CD4-positive, alpha-beta T cell treated with Interleukin-1 beta for 1 hour (primary cell): ENCODE data around the gene MAPKAPK2.

Source experiments
- DNase-seq, 2 donors: peaks; one replicate each; pipeline ENCODE4 v3.0.0-alpha.2; 2020 to 2022

Gene MAPKAPK2

DNA sequence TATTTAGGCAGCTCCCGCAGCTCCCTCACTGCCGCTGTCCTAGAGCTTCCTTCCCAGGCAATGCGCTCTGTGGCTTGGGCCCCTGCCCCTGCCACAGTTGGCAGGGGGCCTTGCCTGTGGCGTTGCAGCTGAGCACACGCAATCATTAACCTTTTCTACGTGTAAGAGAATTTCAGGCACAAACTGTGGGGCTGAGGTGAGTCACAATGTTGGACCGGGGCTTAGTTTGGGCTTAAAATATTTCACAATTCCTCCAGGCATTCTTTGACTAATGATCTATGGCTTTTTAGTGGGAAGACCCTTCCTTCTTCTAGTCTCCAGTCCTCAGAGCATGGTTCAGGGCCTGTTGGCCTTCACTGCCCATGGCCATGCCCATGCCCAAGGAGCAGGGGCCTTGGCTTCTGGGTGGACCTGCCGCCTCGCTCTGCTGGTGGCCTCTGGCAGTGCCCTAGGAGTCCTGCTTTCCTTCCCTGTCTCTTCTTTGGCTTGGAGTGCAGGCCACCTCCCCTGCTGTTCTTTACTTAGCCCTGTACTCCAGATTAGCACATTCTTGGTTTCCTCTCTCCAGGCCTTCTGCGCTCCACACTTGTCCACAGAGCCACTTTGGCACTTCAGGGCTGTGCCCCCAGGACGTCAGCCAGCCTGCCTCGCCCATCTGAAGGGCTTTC, 39.2 kb downstream of the MAPKAPK2 start:
- DNase-seq = no peak

DNA sequence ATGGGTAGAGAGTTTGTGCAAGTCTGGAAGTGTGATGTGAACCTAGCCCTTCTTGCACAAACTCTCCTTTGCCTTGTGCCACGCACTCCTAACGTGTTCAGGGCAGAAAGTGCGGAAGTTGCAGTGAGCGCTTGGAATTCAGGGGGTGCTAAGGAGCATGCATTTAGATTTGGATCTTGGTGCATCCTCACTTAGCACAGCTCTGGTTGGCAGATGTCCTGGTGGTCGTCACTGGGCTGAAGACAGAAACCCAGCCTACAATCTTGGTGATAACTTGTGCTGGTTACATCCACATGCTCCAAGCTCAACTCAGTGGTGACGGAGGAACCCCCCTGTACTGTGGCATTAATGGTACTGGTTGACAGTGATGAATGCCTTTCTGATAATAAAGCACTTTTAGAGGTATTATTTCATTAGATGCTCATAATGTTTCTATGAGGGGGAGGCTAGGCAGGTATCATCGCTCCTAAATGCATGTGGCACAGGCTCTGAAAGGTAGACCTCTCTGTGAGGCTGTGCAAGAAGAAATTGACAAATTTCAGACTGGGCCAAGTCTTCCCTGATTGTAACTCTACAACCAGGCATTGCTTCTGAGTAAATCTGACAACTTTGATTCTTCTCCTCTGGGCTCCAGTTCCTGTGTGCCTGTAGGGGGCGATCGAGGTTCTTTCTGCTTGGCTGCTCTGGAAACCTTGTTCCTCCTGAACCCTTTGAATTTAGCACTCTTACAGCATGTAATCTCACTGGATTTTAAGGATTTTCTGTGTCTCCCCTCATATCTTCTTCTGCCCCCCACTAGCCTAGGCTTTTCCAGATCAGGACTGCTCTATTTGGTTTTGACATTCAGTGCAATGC, 40.6 kb downstream of the MAPKAPK2 start:
- DNase-seq = peak; percentile 54 to 60

DNA sequence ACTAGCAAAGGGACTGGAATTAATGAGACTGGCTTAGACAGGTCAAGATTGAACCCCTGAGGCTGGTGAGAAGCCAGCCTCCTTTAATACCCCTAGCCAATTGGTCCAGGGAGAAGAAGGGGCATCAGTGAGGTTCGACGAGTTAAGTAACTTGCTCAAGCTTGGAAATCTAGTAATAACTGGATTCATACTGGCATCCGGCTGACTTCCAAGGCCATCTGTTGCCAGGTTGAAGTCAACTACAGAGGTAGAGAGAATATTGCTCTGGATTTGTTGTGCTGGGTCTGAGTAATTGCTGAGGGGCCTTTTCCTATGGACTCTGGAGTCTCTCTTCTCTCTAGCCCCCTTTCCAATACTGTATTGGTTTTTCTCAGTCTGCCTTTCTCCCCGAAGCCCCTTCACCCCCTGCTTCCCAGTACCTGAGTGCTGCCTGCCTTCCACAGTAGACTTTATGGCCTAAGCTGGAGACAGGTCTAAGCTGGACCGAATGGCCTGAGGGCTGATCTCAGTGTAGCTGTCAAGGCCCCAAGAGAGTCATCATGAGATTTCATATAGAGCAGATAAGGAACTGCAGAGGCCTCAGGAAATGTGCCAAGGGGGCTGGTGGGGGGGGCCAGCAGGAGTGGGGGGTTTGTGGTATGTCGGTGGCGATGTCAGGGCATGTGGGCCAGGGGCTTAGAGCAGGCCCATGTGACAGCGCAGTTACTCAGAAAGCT, 43.4 kb downstream of the MAPKAPK2 start:
- DNase-seq = no peak

DNA sequence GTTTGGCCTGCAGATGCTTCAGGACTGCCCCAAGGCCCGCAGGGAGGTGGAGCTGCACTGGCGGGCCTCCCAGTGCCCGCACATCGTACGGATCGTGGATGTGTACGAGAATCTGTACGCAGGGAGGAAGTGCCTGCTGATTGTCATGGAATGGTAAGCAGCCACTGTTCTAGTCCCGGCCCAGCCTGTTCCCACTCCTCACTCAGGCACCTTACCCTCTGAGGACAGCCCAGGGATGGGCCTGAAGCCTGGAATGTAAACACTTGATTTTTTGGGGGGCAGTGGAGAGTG, 43.9 kb downstream of the MAPKAPK2 start:
- DNase-seq = no peak

DNA sequence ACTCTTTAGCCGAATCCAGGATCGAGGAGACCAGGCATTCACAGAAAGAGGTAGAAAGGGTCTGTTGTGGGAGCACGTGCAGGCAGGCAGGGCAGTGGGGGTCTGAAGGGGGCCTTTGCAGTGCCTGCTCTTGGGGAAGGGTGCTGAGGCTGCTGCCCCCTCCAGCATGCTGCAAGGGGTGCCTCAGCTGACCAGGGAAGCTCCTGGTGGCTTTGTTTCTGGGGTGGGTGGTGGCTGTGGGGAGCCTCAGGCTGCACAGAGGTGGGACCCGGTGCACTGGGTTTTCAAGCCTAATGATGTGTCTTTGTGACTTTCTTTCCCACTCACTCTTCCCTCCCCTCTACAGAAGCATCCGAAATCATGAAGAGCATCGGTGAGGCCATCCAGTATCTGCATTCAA, 44.3 kb downstream of the MAPKAPK2 start:
- no peak for DNase-seq

DNA sequence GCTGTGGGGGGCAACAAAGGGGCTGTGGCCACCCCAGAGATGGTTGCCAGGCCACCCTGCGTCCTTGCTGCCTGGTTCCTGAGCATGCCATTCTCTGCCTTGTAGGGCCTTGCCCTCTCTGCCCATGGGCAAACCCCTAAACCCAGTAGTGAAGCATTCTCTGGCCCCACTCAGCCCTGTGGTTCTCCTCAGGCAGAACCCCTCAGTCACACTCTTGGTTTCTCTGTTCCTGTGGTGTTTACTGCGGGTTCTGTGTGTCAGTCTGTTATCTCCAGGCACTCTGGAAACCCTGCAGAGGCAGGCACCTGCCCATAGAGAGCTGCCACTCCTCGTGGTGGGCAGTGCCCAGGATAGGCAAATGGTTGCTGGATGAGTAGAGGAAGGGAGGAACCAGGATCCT, 44.8 kb downstream of the MAPKAPK2 start:
- DNase-seq = no peak

DNA sequence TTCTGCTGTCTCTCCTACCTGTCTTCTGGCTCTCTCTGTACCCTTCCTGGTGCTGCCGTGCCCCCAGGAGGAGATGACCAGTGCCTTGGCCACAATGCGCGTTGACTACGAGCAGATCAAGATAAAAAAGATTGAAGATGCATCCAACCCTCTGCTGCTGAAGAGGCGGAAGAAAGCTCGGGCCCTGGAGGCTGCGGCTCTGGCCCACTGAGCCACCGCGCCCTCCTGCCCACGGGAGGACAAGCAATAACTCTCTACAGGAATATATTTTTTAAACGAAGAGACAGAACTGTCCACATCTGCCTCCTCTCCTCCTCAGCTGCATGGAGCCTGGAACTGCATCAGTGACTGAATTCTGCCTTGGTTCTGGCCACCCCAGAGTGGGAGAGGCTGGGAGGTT, 47.8 kb downstream of the MAPKAPK2 start:
- DNase-seq = no peak

DNA sequence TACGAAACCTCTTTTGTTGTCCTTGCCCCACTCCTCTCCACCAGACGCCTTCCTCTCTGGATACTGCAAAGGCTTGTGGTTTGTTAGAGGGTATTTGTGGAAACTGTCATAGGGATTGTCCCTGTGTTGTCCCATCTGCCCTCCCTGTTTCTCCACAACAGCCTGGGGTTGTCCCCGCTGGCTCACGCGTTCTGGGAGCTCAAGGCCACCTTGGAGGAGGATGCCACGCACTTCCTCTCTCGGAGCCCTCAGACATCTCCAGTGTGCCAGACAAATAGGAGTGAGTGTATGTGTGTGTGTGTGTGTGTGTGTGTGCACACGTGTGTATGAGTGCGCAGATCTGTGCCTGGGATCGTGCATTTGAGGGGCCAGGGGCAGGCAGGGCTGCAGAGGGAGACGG, 48.3 kb downstream of the MAPKAPK2 start:
- no peak for DNase-seq

DNA sequence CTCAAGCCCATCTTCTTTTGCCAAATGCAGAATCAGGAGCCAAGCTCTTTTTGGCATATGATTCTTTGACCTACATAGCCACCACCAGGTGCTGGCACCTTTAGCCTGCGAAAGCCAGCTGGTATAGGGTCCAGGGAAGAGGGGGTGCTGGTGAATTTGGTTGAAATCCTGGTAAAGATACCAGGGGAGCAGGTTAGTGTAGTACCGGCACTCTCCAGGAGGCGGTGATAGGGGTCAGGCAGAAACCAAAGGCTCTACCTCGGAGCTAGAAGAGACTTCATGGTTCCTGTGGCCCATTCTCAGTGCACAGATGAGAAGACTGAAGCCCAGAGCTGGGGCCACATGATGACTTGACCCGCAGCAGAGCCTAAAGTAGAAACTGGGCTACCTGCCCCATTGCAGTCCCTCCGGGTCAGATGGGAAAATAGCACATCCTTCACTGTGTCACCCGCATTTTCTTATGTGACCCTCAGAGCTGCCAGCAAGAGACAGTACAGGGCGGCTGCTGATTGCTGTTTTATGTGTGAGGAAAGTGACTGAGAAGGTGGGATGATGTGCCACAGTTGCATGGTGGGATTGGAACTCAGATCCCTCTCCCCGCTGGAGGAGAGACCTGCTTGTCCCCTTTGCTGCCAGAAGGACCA, 49.9 kb downstream of the MAPKAPK2 start:
- DNase-seq = peak; percentile 71 to 73

DNA sequence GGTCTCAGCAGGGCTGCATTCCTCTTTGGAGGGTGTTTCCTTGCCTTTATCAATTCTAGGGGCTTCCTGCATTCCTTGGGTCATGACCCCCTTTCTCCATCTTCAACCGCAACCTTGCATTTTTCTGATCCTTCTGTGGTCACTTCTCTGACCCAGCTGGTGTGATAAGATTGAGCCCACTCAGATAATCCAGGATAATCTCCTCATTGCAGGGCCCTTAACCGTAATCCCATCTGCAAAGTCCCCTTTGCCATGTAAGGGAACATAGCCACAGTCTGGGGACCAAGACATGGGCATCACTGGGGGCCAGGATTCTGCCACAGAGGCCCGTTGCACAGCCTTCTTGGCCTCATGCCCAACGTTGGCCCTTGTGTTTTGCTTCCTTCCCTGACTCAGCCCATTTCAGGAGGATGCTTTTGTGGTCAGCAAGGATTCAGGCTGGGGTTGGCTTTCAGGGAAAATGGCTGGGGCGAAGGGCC, 50.9 kb downstream of the MAPKAPK2 start:
- no peak for DNase-seq

DNA sequence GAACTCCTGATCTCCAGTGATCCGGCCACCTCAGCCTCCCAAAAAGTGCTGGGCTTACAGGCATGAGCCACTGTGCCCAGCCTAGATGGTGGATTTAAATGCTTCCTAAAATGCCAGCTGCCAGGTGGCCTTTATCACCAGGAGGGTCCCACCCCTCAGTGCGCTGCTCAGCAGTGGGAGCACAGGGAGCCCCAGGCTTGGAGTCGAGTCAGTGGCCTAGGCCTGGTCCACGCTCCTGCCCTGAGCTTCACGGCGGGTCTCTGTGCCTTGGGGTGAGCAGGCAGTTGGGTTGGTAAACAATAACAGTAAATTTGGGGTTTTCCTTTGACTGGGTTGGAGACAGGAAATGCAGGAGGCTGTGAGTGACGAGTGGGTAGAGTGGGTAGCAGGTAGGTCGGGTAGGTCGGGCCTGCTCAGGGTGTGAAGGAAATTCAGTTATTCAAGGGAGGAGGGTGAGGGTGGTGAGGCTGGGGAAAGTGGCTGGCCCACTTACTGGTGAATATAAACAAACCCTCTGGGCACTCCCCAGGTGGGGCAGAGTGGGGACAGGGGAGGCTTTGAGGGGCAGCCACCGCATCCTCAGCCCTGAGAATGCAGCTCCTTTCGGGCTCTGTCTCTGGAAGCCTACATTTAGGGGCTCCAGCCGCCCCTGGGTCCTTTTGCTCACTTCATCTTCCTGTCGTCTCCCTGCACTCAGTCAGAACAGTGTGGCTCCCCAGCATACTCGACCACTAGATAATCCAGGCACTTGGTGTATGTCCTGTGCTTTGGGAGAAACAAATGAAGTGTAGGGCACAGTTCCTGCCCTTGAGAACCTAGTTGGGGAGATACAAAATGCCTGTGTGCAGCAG, 52.4 kb downstream of the MAPKAPK2 start:
- DNase-seq = peak; percentile 67 to 73

DNA sequence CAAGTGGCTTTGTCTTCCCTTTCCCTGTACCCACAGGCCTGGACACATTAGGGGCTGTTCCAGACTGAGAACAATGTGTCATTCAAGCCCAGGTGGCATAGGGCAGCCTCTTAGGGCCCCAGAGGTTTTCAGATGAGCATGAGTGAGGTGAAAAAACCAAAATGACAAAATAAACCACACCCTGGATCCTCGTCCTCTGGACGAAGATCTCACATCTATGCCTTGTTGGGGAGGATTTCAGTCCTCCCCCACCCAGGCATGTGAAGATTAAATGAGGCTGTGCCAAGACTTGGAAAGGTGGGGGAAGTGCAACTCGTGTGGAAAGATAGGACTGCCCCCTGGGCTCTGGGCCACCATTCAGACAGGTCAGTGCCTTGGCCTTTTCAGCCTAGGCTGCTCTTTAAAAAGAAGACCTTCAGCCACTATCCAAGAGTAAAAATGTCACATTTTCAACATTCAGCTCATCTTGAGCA, 53.1 kb downstream of the MAPKAPK2 start:
- DNase-seq = no peak

DNA sequence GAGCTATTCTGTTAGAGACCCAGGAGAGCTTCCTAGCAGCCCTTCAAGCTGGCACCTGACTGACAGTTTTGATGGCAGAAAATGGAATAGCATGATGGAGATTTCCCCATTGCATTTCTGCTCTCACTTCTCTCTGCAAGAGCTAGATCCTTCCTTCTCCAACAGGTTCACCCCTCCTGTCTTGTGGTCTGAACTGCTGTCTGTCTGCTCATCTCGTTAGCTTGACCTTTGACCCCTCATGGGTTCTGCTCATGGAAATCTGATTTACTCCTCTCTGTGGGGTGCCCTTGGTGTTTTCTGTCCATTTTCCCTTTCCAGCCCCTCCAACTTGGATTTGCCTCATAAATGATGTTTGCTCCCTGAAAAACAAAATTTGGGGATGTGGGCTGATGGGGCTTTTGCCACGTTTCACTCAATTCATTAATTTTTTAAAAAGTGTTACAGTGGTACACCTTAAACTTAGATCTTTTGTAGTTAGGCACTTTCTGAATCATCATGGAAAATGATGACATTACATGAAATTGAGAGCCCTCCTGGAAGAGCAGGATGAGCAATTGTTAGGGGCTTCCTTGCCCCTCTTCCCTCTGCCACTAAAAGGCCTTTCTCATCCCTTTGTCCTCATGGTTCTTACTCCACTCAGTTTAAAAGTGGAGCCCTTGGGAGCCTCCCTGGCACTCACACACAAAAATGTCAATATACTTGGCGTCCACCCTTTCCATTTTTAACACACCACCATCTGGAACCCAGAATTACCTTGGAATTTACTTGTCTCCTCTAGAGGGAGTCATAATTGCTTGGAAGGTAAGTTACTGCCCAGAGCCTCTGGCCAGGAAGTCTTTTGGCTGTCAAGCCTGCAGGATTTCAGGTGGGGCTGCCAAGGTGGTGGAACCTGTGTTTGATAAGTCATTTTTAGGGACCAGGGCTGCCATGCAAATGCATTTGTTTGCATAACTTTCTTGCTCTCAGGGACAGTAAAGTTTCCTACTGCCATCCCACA, 54.0 kb downstream of the MAPKAPK2 start:
- no peak for DNase-seq

DNA sequence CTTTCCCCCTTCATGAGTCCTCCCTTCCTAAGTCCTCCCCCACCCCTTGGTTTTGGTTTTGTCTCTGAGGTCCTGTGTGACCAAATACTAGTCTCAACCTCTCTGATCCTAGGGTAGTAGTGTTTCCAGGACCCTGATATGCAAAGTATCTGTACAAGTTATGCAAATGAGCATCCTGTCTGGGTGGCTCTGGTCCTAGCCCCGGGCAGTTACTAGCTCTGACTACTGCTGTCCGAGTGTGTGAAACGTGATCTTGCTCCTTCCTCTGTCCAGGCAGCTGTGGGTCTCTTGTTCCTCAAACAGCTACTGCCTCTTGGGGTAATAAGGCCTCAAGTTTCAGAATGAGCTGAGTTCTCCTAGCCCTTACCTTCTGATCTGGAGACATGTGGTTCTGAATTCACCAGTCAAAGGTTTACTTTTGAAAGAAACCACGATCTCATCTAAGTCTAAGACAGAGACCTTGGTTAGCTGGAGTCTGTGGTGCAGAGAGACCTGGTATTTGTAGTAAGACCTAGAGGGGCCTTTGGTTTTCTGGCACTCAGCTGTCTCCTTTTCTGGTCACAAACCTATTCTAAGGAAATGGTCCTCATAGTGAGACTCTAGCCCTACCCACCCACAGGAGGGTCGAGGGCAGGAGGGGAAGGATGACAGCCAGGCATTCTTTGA, 54.8 kb downstream of the MAPKAPK2 start:
- peak in 1 of 2 donors; percentile 37 for DNase-seq

DNA sequence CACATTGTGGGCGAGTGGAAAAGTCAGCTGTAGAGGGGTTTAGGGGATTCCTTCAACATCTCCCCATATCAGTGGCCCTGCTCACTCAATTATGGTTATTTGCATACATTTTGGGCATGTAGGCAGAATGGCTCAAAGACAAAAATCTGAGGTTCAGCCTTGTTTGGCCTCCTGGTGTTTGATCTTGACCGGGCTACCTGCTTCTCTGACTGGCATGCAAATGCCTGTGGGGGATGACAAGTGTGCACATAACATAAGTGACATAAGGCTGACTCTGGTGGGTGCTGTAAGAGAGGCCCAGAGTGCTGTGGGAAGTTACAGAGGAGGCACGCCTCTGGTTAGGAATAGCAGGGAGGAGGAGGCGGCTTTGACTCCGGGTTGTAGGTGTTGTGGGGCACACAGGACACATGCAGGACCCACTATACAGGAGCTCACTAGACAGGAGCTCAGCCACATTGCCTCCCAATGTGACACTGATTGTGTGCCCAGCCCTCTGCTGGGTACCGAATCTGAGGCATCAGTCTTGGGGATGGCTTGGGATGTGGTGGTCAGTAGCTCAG, 56.5 kb downstream of the MAPKAPK2 start:
- no peak for DNase-seq

DNA sequence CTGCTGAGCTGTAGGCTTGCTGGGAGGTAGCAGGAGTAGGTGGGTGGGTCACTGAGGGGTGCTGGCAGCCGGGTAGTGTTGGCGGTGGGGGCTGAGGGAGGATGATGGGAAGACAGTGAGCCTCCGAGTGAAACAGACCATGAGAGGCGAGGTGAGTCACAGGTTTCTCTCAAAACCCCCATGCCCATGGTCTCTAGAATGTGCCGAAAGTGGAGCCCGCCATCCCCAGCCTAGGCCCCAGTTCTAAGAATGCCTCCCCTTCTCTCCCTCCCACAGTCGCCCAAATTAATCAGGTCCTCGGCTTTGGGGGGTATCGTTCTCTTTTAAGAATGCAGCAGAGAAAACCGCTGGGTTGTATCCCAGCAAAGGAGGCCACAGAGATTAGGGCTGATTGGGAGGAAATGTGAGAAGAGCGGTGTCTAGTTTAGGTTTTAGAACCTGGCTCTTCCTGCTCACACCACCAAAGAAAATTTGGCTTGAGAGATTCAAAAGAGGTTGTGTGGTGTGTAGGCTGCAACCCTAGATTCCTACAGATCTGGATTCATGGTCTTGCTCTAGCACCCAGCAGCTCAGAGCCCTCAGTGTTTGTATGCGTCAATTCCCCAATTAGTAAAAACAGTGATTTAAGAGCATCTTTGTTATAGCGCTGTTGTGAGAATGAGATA, 58.1 kb downstream of the MAPKAPK2 start:
- DNase-seq = no peak

DNA sequence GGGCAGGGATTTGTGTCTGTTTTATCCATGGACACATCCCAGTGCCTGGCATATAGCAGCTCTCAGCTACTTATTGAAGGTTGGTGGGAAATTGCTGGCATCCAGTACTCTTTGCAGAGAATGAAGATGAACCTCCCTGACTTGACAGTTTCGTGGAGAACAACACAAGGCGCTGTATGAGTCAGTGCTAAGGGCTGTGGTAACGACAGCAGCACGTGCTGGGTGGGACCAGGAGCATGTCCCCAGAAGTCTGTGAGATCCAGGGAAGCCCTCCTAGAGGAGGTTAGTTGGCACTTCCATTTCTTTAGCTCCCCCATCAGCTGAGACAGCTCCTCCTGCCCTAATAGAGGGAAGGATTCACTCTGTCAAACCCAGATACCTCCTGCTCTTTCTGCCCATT, 60.0 kb downstream of the MAPKAPK2 start:
- DNase-seq = no peak

DNA sequence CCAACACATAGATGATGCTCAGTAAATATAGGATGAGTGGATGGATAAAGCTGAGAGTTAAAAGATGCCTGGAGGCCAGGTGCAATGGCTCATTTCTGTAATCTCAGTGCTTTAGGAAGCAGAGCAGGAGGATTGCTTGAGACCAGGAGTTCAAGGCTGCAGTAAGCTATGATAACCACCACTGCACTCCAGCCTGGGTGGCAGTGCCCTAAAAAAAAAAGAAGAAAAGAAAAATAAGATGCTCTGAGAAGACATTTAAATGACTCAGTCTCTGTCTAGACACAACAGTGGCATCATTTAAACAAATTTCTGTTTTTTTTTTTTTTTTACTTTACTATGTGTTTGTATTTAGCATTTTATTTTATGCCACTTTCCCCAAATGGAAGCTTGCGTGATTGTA, 60.6 kb downstream of the MAPKAPK2 start:
- DNase-seq = no peak

DNA sequence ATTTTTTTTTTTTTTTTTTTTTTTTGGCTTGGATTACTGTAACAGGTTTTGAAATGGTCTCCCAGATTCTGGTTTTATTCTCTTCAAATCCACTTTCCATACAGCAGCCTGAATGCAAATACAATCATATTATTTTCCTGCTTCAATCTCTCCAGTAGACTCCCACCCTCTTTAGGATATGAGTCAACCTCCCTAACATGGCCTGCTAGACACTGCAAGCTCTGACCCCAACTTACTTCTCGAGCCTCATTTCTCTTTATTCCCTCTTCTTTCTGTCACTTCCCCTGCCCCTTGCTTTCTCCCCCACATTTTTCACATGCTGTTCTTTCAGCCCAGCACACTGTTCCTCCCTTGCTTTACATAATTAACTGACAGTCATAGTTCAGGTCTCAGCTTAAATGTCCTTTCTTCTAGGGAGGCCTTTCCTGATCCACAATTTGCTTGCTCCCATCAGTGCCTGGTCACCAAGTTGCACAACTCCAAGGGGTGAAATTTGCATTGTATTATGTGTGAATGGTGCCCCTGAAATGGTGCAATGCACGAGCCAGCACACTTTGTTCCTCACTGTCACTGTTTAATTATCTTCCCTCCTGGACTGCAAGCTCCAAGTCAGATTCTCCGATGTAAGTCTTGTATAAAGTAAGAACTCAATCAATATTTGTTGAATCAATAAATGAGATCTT, 63.8 kb downstream of the MAPKAPK2 start:
- no peak for DNase-seq
